HCEC 1CT (cell line): Measurements from ENCODE around the gene LPA.

Experiments
- DNase-seq: peaks from one replicate; pipeline ENCODE4 v3.0.0-alpha.2; 2017

Gene LPA

GRCh38 chr6:160513836-160514235 is 150.2 kb downstream of the LPA start:
- DNase-seq = peak; percentile 50

- no peak for DNase-seq
Measured at GRCh38 chr6:160510976-160511617, 153.0 kb downstream of the LPA start.

- peak; percentile 78 for DNase-seq
Measured at GRCh38 chr6:160510199-160510598, 153.9 kb downstream of the LPA start.

GRCh38 chr6:160509610-160510009 is 154.5 kb downstream of the LPA start:
- no peak for DNase-seq

- DNase-seq = no peak
Measured at GRCh38 chr6:160508599-160508998, 155.5 kb downstream of the LPA start.

GRCh38 chr6:160507420-160507819 is 156.7 kb downstream of the LPA start:
- no peak for DNase-seq

GRCh38 chr6:160505970-160506369 is 158.1 kb downstream of the LPA start:
- DNase-seq = no peak

GRCh38 chr6:160500639-160501038 is 163.4 kb downstream of the LPA start:
- no peak for DNase-seq

GRCh38 chr6:160494576-160494975 is 169.5 kb downstream of the LPA start:
- DNase-seq = no peak

GRCh38 chr6:160489091-160489490 is 175.0 kb downstream of the LPA start:
- DNase-seq = no peak

- DNase-seq = no peak
Measured at GRCh38 chr6:160487116-160487515, 177.0 kb downstream of the LPA start.
